GM23248 (cell line): Measurements from ENCODE around the gene DDX27. TPM values are rescaled to one million over a fixed set of nuclear protein-coding genes. Genes with fewer than 3 reads are reported as not detected.
A peak's percentile ranks its signal among the peaks of the same experiment; 100 is the strongest.

Source experiments
- DNase-seq: peaks from one replicate; pipeline ENCODE4 v3.0.0-alpha.2; 2015
- H2AFZ ChIP-seq: fragments of 200-600 bp; sonication (generic); 2 replicates; pipeline ENCODE4 v1.6.1; 2016; ENCODE audit warnings: antibody characterized with exemption
- H3F3A ChIP-seq: fragments of 200-600 bp; sonication (generic); 2 replicates; pipeline ENCODE4 v1.6.1; 2016; ENCODE audit warnings: mild to moderate bottlenecking, antibody characterized with exemption, mixed run types; ENCODE audit not compliant: insufficient read depth
- H3K27ac ChIP-seq: fragments of 200-600 bp; sonication (generic); 2 replicates; pipeline ENCODE4 v1.5.1; 2016; ENCODE audit warnings: mild to moderate bottlenecking
- H3K27me3 ChIP-seq: fragments of 200-600 bp; sonication (generic); replicated peaks from 2 replicates; pipeline ENCODE4 v1.6.1; 2016; ENCODE audit warnings: mild to moderate bottlenecking; ENCODE audit not compliant: insufficient read depth
- H3K36me3 ChIP-seq: fragments of 200-600 bp; sonication (generic); 2 replicates; pipeline ENCODE4 v1.6.1; 2016; ENCODE audit warnings: low read depth, mild to moderate bottlenecking
- H3K4me1 ChIP-seq: fragments of 200-600 bp; sonication (generic); 2 replicates; pipeline ENCODE4 v1.6.1; 2016; ENCODE audit warnings: mild to moderate bottlenecking; ENCODE audit not compliant: insufficient read depth
- H3K4me2 ChIP-seq: fragments of 200-600 bp; sonication (generic); one replicate; pipeline ENCODE4 v1.6.1; 2016; ENCODE audit warnings: mild to moderate bottlenecking; ENCODE audit not compliant: unreplicated experiment
- H3K4me3 ChIP-seq: fragments of 200-600 bp; sonication (generic); 2 replicates; pipeline ENCODE4 v1.5.1; 2016; ENCODE audit warnings: mild to moderate bottlenecking
- H3K79me2 ChIP-seq: fragments of 200-600 bp; sonication (generic); 2 replicates; pipeline ENCODE4 v1.6.1; 2016; ENCODE audit warnings: mild to moderate bottlenecking; ENCODE audit not compliant: insufficient read depth
- H3K9ac ChIP-seq: fragments of 200-600 bp; sonication (generic); 2 replicates; pipeline ENCODE4 v1.6.1; 2016; ENCODE audit warnings: mild to moderate bottlenecking
- H3K9me2 ChIP-seq: fragments of 200-600 bp; sonication (generic); 2 replicates; pipeline ENCODE4 v1.6.1; 2016; ENCODE audit warnings: mixed run types, mild to moderate bottlenecking, moderate library complexity; ENCODE audit not compliant: insufficient read depth
- H3K9me3 ChIP-seq: fragments of 200-600 bp; sonication (generic); one replicate; pipeline ENCODE4 v1.6.1; 2017; ENCODE audit warnings: low read depth
- H4K20me1 ChIP-seq: fragments of 200-600 bp; sonication (generic); 2 replicates; pipeline ENCODE4 v1.6.0; 2016; ENCODE audit not compliant: insufficient read depth
- EZH2 ChIP-seq: fragments of 200-600 bp; sonication (generic); IDR thresholded peaks from 2 replicates; pipeline ENCODE4 v1.6.1; 2018; ENCODE audit warnings: antibody characterized with exemption, mild to moderate bottlenecking; ENCODE audit not compliant: insufficient read depth, poor library complexity, severe bottlenecking
- EZH2phosphoT487 ChIP-seq: fragments of 200-600 bp; sonication (generic); IDR thresholded peaks from 2 replicates; pipeline ENCODE4 v1.6.1; 2018; ENCODE audit warnings: antibody characterized with exemption, moderate library complexity, mild to moderate bottlenecking, low read depth; ENCODE audit not compliant: insufficient read depth
- WGBS, 2 experiments: methylation state at CpG; one replicate each; pipeline ENCODE4 v1.1.6; 2015 to 2017; ENCODE audit warnings: low lambda C conversion rate in 2 of 2, low coverage in 1 of 2; ENCODE audit errors: missing lambda C conversion rate in 2 of 2; 5-methylcytosine and 5-hydroxymethylcytosine counted together
- in situ Hi-C: fragments of 300-500 bp; cut with MboI; formaldehyde crosslinking; loops from 2 replicates; pipeline ENCODE4 v1.15.0; 2020
- polyA plus RNA-seq: library from polyadenylated mRNA; unstranded; fragments of >200 nt; fragmentation: Nextera tagmentation; extraction: Ambion mirVana; gene quantifications from 2 replicates; pipeline ENCODE4 v1.2.1, GENCODE V29; 2016
- total RNA-seq: library from RNA; depleted of rRNA; stranded (reverse); fragments of >200 nt; shearing (Covaris generic); gene quantifications from 2 replicates; pipeline ENCODE4 v1.2.3, GENCODE V29; 2014

Gene DDX27
- total and polyA plus RNA-seq, 2 experiments from 2014 or later = 25.3 to 35.6 TPM

DNA sequence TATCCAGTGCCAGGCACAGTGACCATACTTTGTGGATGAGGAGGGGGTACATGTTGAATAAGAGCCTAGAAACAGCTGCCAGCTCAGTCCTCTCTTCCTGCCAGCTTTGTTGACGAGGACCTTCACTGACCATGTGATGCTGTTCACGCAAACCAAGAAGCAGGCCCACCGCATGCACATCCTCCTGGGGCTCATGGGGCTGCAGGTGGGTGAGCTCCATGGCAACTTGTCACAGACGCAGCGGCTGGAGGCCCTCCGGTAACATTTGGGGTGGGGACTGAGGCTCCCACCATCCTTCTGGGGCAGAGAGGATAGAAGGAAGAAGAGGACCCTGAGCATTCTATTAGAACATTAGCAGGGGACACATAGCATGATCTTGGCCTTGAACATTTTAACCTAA is 15.6 kb downstream of the DDX27 start:
- WGBS, 2 experiments = 81 to 85% methylated on average over 6 of the region's 6 CpGs
- no peaks in the 10 kb centered on the region for H3K79me2 ChIP-seq
- no peak overlapping the region for H3K4me2 ChIP-seq
- no peak overlapping the region for H2AFZ ChIP-seq
- TF ChIP-seq EZH2phosphoT487 = no peak
- TF ChIP-seq EZH2 = no peak
- H3K9ac ChIP-seq = no peak overlapping the region
- H3K27ac ChIP-seq = no peak overlapping the region
- in situ Hi-C loops = no loop called here
- H3F3A ChIP-seq = no peaks in the 10 kb centered on the region
- H3K36me3 ChIP-seq = peaks cover 24% of the 10 kb centered on the region; the same call in 1 of the 2 replicates
- no peaks in the 10 kb centered on the region for H4K20me1 ChIP-seq
- no peaks in the 10 kb centered on the region for H3K9me2 ChIP-seq
- no peaks in the 10 kb centered on the region for H3K27me3 ChIP-seq
- DNase-seq = no peak
- H3K9me3 ChIP-seq = no peaks in the 10 kb centered on the region
- H3K4me1 ChIP-seq = peaks cover 6% of the 10 kb centered on the region
- no peak overlapping the region for H3K4me3 ChIP-seq

GRCh38 chr20:49236301-49236700 is 17.1 kb downstream of the DDX27 start:
- DNase-seq = no peak
- Histone ChIP-seq H3F3A (peaks cover 4% of the 10 kb centered on the region; the same call in 1 of the 2 replicates), H3K79me2 (no peaks in the 10 kb centered on the region), H3K27me3 (no peaks in the 10 kb centered on the region), H2AFZ (no peak overlapping the region), H3K4me3 (no peak overlapping the region), H3K4me2 (no peak overlapping the region), H3K9me2 (no peaks in the 10 kb centered on the region), H3K9me3 (no peaks in the 10 kb centered on the region), H3K9ac (no peak overlapping the region), H3K27ac (no peak overlapping the region), H3K4me1 (no peaks in the 10 kb centered on the region), H4K20me1 (no peaks in the 10 kb centered on the region), H3K36me3 (peaks cover 26% of the 10 kb centered on the region; the same call in 1 of the 2 replicates)
- TF ChIP-seq EZH2phosphoT487 = no peak
- no peak for TF ChIP-seq EZH2
- WGBS, 2 experiments = 85 to 89% methylated on average over 9 of the region's 9 CpGs
- in situ Hi-C loops = no loop called here

GRCh38 chr20:49237531-49237930 is 18.3 kb downstream of the DDX27 start:
- no peaks in the 10 kb centered on the region for H3K79me2 ChIP-seq
- no peak overlapping the region for H3K9ac ChIP-seq
- H3K4me3 ChIP-seq = no peak overlapping the region
- no peaks in the 10 kb centered on the region for H3K4me1 ChIP-seq
- DNase-seq = no peak
- TF ChIP-seq EZH2phosphoT487 = no peak
- TF ChIP-seq EZH2 = no peak
- no peak overlapping the region for H2AFZ ChIP-seq
- H3F3A ChIP-seq = peaks cover 4% of the 10 kb centered on the region; the same call in 1 of the 2 replicates
- H3K9me3 ChIP-seq = no peaks in the 10 kb centered on the region
- H4K20me1 ChIP-seq = no peaks in the 10 kb centered on the region
- no peaks in the 10 kb centered on the region for H3K27me3 ChIP-seq
- WGBS, 2 experiments = 90 to 92% methylated on average over 4 of the region's 4 CpGs
- H3K4me2 ChIP-seq = no peak overlapping the region
- H3K27ac ChIP-seq = no peak overlapping the region
- in situ Hi-C loops = no loop called here
- peaks cover 36% of the 10 kb centered on the region; the same call in 1 of the 2 replicates for H3K36me3 ChIP-seq
- no peaks in the 10 kb centered on the region for H3K9me2 ChIP-seq

DNA sequence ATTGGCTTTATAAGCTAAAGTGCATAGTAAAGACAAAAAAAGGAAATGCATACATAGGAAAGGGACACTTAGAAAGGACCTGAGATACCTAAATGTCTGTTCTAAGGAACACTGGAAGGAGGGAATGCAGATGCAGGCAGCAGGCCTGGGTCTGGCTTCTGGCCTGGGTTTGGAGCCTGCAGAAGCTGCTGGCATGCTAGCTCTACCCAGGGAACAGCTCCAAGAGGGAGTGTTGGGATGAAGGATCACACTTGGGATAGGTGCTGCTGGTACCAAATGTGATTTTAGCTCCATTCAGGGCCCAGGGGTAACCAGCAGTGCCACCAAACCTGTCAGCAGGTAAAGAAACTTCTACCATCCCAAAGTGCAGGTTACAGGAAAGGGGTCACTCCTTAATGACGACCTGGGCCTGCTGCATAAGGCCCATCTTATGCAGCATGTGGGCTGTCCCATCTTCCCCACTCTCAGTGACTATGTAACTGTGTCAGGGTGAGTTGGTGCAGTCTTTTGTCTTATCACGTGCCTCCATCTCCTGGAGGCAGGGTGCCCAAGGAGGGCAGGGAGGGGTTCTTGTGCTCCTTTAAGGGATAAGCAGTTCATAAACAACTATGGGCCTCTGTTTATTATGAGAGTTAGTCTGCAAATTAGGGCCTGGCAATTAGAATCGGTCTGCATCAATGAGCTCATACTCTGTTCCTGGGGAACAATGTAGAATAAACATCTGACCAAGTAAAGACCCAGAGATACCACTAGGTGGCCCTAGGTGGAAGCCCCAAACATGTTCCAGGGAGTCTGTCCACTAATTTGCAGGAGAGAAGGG is 26.9 kb downstream of the DDX27 start:
- peaks cover 40% of the 10 kb centered on the region for H3F3A ChIP-seq
- TF ChIP-seq EZH2 (no peak), EZH2phosphoT487 (no peak)
- WGBS, 2 experiments = 33 to 35% methylated on average over 3 of the region's 3 CpGs
- H3K9me2 ChIP-seq = no peaks in the 10 kb centered on the region
- peak; percentile 77 for DNase-seq
- H3K27me3 ChIP-seq = no peaks in the 10 kb centered on the region
- peaks cover 51% of the 10 kb centered on the region; the same call in 1 of the 2 replicates for H3K36me3 ChIP-seq
- H3K9ac ChIP-seq = no peak overlapping the region
- no peak overlapping the region for H3K27ac ChIP-seq
- H3K4me3 ChIP-seq = no peak overlapping the region
- no peak overlapping the region for H2AFZ ChIP-seq
- no peak overlapping the region for H3K4me2 ChIP-seq
- no peaks in the 10 kb centered on the region for H3K4me1 ChIP-seq
- no peaks in the 10 kb centered on the region for H3K79me2 ChIP-seq
- H4K20me1 ChIP-seq = no peaks in the 10 kb centered on the region
- in situ Hi-C loops = no loop called here
- no peaks in the 10 kb centered on the region for H3K9me3 ChIP-seq
